HEK293 (cell line): ENCODE results near the gene MYO1F.

ENCODE experiments used
- CTCF ChIA-PET: fragments of 350-600 bp; formaldehyde crosslinking; extraction: SDS; loops from one replicate; lab custom pipeline; 2021; ENCODE audit warnings: antibody characterized with exemption; lab: Yijun Ruan, JAX
- POLR2A ChIA-PET: fragments of 300-600 bp; formaldehyde crosslinking; extraction: SDS; loops from one replicate; lab custom pipeline; 2020; ENCODE audit warnings: antibody characterized with exemption, inconsistent platforms; lab: Yijun Ruan, JAX
- H3K27ac ChIP-seq: fragments of 200-500 bp; sonication (Bioruptor generic); 2 replicates; pipeline ENCODE4 v1.5.1; 2014; ENCODE audit warnings: low read depth, low read length, control low read depth, inconsistent platforms; ENCODE audit errors: extremely low read depth
- H3K36me3 ChIP-seq, 2 experiments: fragments of 200-500 bp in 1 of 2; sonication (Bioruptor generic) in 1 of 2; 1 replicate in 1 of 2; 2 replicates in 1 of 2; pipeline ENCODE4 v1.5.1; 2014 to 2017; ENCODE audit warnings: inconsistent platforms in 2 of 2, low read length in 2 of 2; ENCODE audit not compliant: control insufficient read depth in 2 of 2, insufficient read depth in 1 of 2
- H3K4me1 ChIP-seq: fragments of 200-500 bp; sonication (Bioruptor generic); 2 replicates; pipeline ENCODE4 v1.5.1; 2014; ENCODE audit warnings: mild to moderate bottlenecking, low read length, inconsistent platforms; ENCODE audit not compliant: control insufficient read depth, insufficient read depth
- H3K4me3 ChIP-seq: 2 replicates; pipeline ENCODE4 v1.5.1; 2011; ENCODE audit warnings: low read depth, mild to moderate bottlenecking, control low read depth, low read length, moderate library complexity
- H3K9me3 ChIP-seq: fragments of 200-500 bp; sonication (Bioruptor generic); 2 replicates; pipeline ENCODE4 v1.5.1; 2014; ENCODE audit warnings: low read depth, low read length, inconsistent platforms; ENCODE audit not compliant: control insufficient read depth, insufficient read depth
- PRDM1 ChIP-seq: fragments of 450-650 bp; formaldehyde crosslinking; IDR thresholded peaks from 2 replicates; pipeline ENCODE4; 2016; ENCODE audit warnings: missing biosample characterization, missing genetic modification characterization
- SCRT1 ChIP-seq: fragments of 450-650 bp; formaldehyde crosslinking; IDR thresholded peaks from 2 replicates; pipeline ENCODE4 v1.5.1; 2016; ENCODE audit warnings: missing biosample characterization, missing genetic modification characterization, borderline replicate concordance
- YY2 ChIP-seq: fragments of 450-650 bp; formaldehyde crosslinking; IDR thresholded peaks from 2 replicates; pipeline ENCODE4 v1.5.1; 2016; ENCODE audit warnings: missing biosample characterization, missing genetic modification characterization
- ZFHX2 ChIP-seq: fragments of 450-650 bp; formaldehyde crosslinking; conservative IDR thresholded peaks from 2 replicates; pipeline ENCODE4 v1.5.1; 2016; ENCODE audit warnings: missing biosample characterization, missing genetic modification characterization
- ZFP3 ChIP-seq: fragments of 450-650 bp; formaldehyde crosslinking; IDR thresholded peaks from 2 replicates; pipeline ENCODE4 v1.5.1; 2016; ENCODE audit warnings: low read depth, missing biosample characterization, missing genetic modification characterization
- ZNF529 ChIP-seq: fragments of 450-650 bp; formaldehyde crosslinking; IDR thresholded peaks from 2 replicates; pipeline ENCODE4 v1.5.1; 2017; ENCODE audit warnings: missing genetic modification characterization, missing biosample characterization; ENCODE audit not compliant: insufficient replicate concordance
- ZNF544 ChIP-seq: fragments of 450-650 bp; formaldehyde crosslinking; IDR thresholded peaks from 2 replicates; pipeline ENCODE4 v1.5.0; 2017; ENCODE audit warnings: missing biosample characterization, missing genetic modification characterization
- ZNF555 ChIP-seq: fragments of 450-650 bp; formaldehyde crosslinking; conservative IDR thresholded peaks from 2 replicates; pipeline ENCODE4 v1.5.1; 2017; ENCODE audit warnings: missing biosample characterization, mild to moderate bottlenecking, missing genetic modification characterization, inconsistent platforms
- ZNF596 ChIP-seq: fragments of 450-650 bp; IDR thresholded peaks from 2 replicates; pipeline ENCODE4 v1.5.0; 2018; ENCODE audit warnings: missing biosample characterization, mild to moderate bottlenecking, missing genetic modification characterization, moderate library complexity
- ZNF792 ChIP-seq: fragments of 450-650 bp; formaldehyde crosslinking; IDR thresholded peaks from 2 replicates; pipeline ENCODE4 v1.5.1; 2016; ENCODE audit warnings: missing biosample characterization, missing genetic modification characterization
- ZNF830 ChIP-seq: fragments of 450-650 bp; IDR thresholded peaks from 2 replicates; pipeline ENCODE4 v1.5.0; 2018; ENCODE audit warnings: missing biosample characterization, missing genetic modification characterization, low read depth, mild to moderate bottlenecking, moderate library complexity
- ZSCAN30 ChIP-seq: fragments of 450-650 bp; IDR thresholded peaks from 2 replicates; pipeline ENCODE4 v1.5.1; 2018; ENCODE audit warnings: missing biosample characterization, mild to moderate bottlenecking, missing genetic modification characterization, moderate library complexity
- TF ChIP-seq, protein P1 (sequence below): fragments of 450-650 bp; formaldehyde crosslinking; IDR thresholded peaks from 2 replicates; pipeline ENCODE4 v1.5.1; 2016; ENCODE audit warnings: missing biosample characterization, missing genetic modification characterization
- TF ChIP-seq, protein P2 (sequence below): fragments of 450-650 bp; formaldehyde crosslinking; IDR thresholded peaks from 2 replicates; pipeline ENCODE4 v1.5.1; 2016; ENCODE audit warnings: missing biosample characterization, missing genetic modification characterization, low read depth
- TF ChIP-seq, protein P3 (sequence below): fragments of 450-650 bp; formaldehyde crosslinking; IDR thresholded peaks from 2 replicates; pipeline ENCODE4 v1.5.1; 2016; ENCODE audit warnings: missing biosample characterization, missing genetic modification characterization
- TF ChIP-seq, protein P4 (sequence below): fragments of 450-650 bp; formaldehyde crosslinking; IDR thresholded peaks from 2 replicates; pipeline ENCODE4 v1.5.1; 2016; ENCODE audit warnings: missing biosample characterization, missing genetic modification characterization
- TF ChIP-seq, protein P5 (sequence below): fragments of 450-650 bp; formaldehyde crosslinking; IDR thresholded peaks from 2 replicates; pipeline ENCODE4 v1.5.1; 2016; ENCODE audit warnings: missing biosample characterization, missing genetic modification characterization
- TF ChIP-seq, protein P6 (sequence below): IDR thresholded peaks from 2 replicates; pipeline ENCODE4 v1.6.1; 2011; ENCODE audit warnings: mild to moderate bottlenecking, low read depth, low read length, borderline replicate concordance
- TF ChIP-seq, protein P7 (sequence below): fragments of 450-650 bp; formaldehyde crosslinking; IDR thresholded peaks from 2 replicates; pipeline ENCODE4 v1.5.1; 2016; ENCODE audit warnings: missing biosample characterization, missing genetic modification characterization

Gene MYO1F

DNA sequence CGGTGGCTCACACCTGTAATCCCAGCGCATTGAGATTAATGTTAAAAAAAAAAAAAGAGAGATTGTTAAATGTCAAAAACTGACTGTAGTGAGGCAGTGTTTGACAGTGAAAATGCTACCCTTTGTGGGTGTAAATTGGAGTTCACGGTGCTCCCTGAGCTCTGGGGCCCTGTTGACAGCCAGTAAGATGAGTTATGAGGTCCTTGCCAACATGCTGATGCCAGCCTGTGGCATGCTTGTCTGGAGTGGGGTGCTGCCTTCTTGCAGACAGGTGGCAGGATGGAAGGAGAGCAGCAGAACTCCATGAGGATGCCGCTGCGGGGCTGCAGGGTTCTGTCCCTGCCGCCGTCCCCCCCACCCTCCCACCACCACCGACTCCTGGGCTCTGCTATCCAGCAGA lies 100.7 kb downstream of the MYO1F start:
- H3K4me3 ChIP-seq: no peak overlapping the region
- ChIA-PET POLR2A (no interaction called here), CTCF (interaction anchor here (1.0 kb wide), 1 partner anchor 11 kb away, joined by 3 read pairs; no protein-coding TSS in a partner anchor)
- H3K9me3 ChIP-seq: no peaks in the 10 kb centered on the region
- H3K4me1 ChIP-seq: no peaks in the 10 kb centered on the region
- TF ChIP-seq, protein P1, sequence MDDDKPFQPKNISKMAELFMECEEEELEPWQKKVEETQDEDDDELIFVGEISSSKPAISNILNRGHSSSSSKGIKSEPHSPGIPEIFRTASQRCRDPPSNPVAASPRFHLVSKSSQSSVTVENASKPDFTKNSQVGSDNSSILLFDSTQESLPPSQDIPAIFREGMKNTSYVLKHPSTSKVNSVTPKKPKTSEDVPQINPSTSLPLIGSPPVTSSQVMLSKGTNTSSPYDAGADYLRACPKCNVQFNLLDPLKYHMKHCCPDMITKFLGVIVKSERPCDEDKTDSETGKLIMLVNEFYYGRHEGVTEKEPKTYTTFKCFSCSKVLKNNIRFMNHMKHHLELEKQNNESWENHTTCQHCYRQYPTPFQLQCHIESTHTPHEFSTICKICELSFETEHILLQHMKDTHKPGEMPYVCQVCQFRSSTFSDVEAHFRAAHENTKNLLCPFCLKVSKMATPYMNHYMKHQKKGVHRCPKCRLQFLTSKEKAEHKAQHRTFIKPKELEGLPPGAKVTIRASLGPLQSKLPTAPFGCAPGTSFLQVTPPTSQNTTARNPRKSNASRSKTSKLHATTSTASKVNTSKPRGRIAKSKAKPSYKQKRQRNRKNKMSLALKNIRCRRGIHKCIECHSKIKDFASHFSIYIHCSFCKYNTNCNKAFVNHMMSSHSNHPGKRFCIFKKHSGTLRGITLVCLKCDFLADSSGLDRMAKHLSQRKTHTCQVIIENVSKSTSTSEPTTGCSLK (tag by site-specific recombination): no peak
- no peak for TF ChIP-seq ZNF529
- TF ChIP-seq, protein P2, sequence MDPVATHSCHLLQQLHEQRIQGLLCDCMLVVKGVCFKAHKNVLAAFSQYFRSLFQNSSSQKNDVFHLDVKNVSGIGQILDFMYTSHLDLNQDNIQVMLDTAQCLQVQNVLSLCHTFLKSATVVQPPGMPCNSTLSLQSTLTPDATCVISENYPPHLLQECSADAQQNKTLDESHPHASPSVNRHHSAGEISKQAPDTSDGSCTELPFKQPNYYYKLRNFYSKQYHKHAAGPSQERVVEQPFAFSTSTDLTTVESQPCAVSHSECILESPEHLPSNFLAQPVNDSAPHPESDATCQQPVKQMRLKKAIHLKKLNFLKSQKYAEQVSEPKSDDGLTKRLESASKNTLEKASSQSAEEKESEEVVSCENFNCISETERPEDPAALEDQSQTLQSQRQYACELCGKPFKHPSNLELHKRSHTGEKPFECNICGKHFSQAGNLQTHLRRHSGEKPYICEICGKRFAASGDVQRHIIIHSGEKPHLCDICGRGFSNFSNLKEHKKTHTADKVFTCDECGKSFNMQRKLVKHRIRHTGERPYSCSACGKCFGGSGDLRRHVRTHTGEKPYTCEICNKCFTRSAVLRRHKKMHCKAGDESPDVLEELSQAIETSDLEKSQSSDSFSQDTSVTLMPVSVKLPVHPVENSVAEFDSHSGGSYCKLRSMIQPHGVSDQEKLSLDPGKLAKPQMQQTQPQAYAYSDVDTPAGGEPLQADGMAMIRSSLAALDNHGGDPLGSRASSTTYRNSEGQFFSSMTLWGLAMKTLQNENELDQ (tag by site-specific recombination): no peak
- TF ChIP-seq YY2 (tag by site-specific recombination): no peak
- TF ChIP-seq ZNF555 (tag by site-specific recombination): no peak
- TF ChIP-seq ZFHX2: no peak
- TF ChIP-seq ZFP3: no peak
- no peak for TF ChIP-seq ZNF544 (tag by site-specific recombination)
- no peak for TF ChIP-seq ZNF792 (tag by site-specific recombination)
- no peak for TF ChIP-seq ZSCAN30 (tag by site-specific recombination)
- TF ChIP-seq, protein P3, sequence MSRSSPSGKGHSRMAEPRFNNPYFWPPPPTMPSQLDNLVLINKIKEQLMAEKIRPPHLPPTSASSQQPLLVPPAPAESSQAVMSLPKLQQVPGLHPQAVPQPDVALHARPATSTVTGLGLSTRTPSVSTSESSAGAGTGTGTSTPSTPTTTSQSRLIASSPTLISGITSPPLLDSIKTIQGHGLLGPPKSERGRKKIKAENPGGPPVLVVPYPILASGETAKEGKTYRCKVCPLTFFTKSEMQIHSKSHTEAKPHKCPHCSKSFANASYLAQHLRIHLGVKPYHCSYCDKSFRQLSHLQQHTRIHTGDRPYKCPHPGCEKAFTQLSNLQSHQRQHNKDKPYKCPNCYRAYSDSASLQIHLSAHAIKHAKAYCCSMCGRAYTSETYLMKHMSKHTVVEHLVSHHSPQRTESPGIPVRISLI (tag by site-specific recombination): no peak
- TF ChIP-seq, protein P4, sequence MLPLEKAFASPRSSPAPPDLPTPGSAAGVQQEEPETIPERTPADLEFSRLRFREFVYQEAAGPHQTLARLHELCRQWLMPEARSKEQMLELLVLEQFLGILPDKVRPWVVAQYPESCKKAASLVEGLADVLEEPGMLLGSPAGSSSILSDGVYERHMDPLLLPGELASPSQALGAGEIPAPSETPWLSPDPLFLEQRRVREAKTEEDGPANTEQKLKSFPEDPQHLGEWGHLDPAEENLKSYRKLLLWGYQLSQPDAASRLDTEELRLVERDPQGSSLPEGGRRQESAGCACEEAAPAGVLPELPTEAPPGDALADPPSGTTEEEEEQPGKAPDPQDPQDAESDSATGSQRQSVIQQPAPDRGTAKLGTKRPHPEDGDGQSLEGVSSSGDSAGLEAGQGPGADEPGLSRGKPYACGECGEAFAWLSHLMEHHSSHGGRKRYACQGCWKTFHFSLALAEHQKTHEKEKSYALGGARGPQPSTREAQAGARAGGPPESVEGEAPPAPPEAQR (tag by site-specific recombination): no peak
- TF ChIP-seq, protein P5, sequence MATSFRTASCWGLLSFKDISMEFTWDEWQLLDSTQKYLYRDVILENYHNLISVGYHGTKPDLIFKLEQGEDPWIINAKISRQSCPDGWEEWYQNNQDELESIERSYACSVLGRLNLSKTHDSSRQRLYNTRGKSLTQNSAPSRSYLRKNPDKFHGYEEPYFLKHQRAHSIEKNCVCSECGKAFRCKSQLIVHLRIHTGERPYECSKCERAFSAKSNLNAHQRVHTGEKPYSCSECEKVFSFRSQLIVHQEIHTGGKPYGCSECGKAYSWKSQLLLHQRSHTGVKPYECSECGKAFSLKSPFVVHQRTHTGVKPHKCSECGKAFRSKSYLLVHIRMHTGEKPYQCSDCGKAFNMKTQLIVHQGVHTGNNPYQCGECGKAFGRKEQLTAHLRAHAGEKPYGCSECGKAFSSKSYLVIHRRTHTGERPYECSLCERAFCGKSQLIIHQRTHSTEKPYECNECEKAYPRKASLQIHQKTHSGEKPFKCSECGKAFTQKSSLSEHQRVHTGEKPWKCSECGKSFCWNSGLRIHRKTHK (tag by site-specific recombination): no peak
- no peak overlapping the region for H3K27ac ChIP-seq
- peaks cover 68 to 90% of the 10 kb centered on the region in 2 experiments for H3K36me3 ChIP-seq

DNA sequence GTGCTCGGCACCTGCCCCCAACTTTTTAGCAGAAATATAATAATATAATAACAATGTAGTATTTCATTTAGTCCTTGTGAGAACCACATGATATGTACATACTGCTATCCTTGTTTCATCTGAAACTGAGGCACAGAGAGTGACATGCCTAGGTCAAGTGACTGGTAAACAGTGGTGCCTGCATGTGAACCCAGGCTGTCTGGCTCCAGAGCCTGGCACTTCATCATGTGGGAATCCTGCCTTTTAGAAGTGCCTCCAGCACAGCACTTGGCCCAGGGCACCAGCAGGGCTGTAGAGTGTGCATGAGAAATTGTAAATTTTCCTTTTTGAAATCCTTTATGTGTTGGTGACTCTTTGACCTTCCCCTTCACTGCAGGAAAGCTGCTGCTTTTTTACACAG lies 102.2 kb downstream of the MYO1F start:
- Histone ChIP-seq H3K4me1 (no peaks in the 10 kb centered on the region), H3K9me3 (no peaks in the 10 kb centered on the region), H3K4me3 (no peak overlapping the region), H3K36me3 (peaks cover 76 to 92% of the 10 kb centered on the region in 2 experiments), H3K27ac (no peak overlapping the region)
- CTCF ChIA-PET: interaction anchor here (1.0 to 1.1 kb wide), 2 partner anchors 31 to 62 kb away, joined by 3 to 6 read pairs; partner anchors contain the start of gene MARCHF2
- POLR2A ChIA-PET: interaction anchor here (0.6 kb wide), 1 partner anchor 96 kb away, joined by 3 read pairs; no protein-coding TSS in a partner anchor
- TF ChIP-seq ZNF596 (tag by site-specific recombination) (no peak), SCRT1 (tag by site-specific recombination) (no peak), PRDM1 (0 out of 2 replicates have a peak, but pooled peaks have one; percentile 35), ZNF830 (tag by site-specific recombination) (no peak)
- TF ChIP-seq, protein P6, sequence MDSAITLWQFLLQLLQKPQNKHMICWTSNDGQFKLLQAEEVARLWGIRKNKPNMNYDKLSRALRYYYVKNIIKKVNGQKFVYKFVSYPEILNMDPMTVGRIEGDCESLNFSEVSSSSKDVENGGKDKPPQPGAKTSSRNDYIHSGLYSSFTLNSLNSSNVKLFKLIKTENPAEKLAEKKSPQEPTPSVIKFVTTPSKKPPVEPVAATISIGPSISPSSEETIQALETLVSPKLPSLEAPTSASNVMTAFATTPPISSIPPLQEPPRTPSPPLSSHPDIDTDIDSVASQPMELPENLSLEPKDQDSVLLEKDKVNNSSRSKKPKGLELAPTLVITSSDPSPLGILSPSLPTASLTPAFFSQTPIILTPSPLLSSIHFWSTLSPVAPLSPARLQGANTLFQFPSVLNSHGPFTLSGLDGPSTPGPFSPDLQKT: no peak
- TF ChIP-seq, protein P7, sequence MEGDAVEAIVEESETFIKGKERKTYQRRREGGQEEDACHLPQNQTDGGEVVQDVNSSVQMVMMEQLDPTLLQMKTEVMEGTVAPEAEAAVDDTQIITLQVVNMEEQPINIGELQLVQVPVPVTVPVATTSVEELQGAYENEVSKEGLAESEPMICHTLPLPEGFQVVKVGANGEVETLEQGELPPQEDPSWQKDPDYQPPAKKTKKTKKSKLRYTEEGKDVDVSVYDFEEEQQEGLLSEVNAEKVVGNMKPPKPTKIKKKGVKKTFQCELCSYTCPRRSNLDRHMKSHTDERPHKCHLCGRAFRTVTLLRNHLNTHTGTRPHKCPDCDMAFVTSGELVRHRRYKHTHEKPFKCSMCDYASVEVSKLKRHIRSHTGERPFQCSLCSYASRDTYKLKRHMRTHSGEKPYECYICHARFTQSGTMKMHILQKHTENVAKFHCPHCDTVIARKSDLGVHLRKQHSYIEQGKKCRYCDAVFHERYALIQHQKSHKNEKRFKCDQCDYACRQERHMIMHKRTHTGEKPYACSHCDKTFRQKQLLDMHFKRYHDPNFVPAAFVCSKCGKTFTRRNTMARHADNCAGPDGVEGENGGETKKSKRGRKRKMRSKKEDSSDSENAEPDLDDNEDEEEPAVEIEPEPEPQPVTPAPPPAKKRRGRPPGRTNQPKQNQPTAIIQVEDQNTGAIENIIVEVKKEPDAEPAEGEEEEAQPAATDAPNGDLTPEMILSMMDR (tag by site-specific recombination): no peak
